ENCODE results near the gene SMIM9. TPM values are rescaled to one million over a fixed set of nuclear protein-coding genes. Genes with fewer than 3 reads are reported as not detected.

Gene SMIM9
- total RNA-seq, 4 donors from 2014 or later = not detected

DNA sequence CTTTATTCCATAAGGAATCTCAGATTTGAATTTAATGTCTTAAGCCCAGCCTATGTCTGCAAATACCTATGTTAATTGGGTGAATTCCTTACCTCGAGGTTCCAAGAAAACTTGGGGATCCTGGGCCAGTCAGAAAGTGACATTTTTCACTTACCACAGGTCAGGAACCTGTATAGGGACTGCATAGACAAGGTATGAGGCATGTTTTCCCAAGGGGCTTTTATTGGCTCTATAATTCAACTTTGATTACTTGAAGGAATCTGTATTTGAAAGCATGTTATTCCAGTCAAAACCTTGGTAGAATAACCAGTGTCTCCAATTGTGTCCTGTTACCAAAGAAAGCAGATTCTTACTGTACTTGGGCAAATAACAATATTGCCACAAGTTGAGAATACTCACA lies 20.7 kb downstream of the SMIM9 start:
- H3K4me3 ChIP-seq = no peak overlapping the region
- no peaks in the 10 kb centered on the region for H3K27me3 ChIP-seq
- TF ChIP-seq POLR2A (IDR thresholded peaks at IDR 0.05) = no peak
- TF ChIP-seq POLR2AphosphoS5 (IDR thresholded peaks at IDR 0.05) = no peak
- no peak for TF ChIP-seq EP300 (IDR thresholded peaks at IDR 0.05)
- TF ChIP-seq, protein P1, sequence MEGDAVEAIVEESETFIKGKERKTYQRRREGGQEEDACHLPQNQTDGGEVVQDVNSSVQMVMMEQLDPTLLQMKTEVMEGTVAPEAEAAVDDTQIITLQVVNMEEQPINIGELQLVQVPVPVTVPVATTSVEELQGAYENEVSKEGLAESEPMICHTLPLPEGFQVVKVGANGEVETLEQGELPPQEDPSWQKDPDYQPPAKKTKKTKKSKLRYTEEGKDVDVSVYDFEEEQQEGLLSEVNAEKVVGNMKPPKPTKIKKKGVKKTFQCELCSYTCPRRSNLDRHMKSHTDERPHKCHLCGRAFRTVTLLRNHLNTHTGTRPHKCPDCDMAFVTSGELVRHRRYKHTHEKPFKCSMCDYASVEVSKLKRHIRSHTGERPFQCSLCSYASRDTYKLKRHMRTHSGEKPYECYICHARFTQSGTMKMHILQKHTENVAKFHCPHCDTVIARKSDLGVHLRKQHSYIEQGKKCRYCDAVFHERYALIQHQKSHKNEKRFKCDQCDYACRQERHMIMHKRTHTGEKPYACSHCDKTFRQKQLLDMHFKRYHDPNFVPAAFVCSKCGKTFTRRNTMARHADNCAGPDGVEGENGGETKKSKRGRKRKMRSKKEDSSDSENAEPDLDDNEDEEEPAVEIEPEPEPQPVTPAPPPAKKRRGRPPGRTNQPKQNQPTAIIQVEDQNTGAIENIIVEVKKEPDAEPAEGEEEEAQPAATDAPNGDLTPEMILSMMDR (IDR thresholded peaks at IDR 0.05) = no peak
- no peaks in the 10 kb centered on the region for H3K9me3 ChIP-seq
- 0% methylated on average over 1 of the region's 1 CpG; no CpG with 5 or more reads in 1 of the 2 donors for WGBS, 2 donors (ENCODE audit: low coverage in 1 of 2)
- no peaks in the 10 kb centered on the region for H3K36me3 ChIP-seq
- H3K4me1 ChIP-seq = no peaks in the 10 kb centered on the region
- ATAC-seq = no peak
- no peak overlapping the region for H3K27ac ChIP-seq

DNA sequence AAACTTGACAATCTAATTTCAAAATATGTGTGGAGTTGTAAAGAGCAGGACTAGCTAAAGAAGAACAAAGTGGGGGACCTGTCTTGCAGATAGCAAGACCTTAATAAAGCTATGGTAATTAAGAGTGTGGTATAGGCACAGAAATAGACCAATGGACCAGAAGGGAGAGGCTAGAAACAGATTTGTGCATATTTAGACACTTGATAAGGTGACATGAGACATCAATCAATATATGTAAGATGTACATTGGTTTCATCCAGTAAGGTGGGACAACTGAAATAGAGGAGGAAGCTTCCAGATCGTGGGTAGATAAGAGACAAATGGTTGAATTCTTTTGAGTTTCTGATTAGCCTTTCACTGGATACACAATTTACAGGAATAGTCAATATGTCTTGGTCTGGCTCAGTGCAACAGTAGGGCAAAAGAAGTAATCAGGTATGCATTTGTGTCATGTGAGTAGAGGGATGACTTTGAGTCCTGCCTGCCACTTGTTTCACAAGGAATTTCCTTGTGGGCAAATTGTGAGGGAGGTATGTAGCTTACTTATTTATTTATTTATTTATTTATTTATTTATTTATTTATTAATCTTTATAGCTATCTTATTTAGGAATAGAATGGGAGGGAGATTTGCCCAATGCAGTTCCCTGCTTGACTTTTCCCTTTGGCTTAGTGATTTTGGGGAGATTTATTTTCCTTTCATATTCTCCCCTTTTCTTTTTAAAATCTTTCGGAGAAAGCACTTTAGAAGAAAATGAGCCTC lies 21.9 kb downstream of the SMIM9 start:
- Histone ChIP-seq H3K9me3 (no peaks in the 10 kb centered on the region), H3K36me3 (no peaks in the 10 kb centered on the region), H3K4me3 (no peak overlapping the region), H3K27ac (no peak overlapping the region), H3K4me1 (no peaks in the 10 kb centered on the region), H3K27me3 (no peaks in the 10 kb centered on the region)
- no peak for TF ChIP-seq POLR2AphosphoS5 (IDR thresholded peaks at IDR 0.05)
- no peak for TF ChIP-seq EP300 (IDR thresholded peaks at IDR 0.05)
- TF ChIP-seq, protein P1 (IDR thresholded peaks at IDR 0.05) = no peak
- TF ChIP-seq POLR2A (IDR thresholded peaks at IDR 0.05) = no peak
- ATAC-seq = no peak
- WGBS, 2 donors (ENCODE audit: low coverage in 1 of 2) = 55 to 71% methylated on average over 2 of the region's 2 CpGs

DNA sequence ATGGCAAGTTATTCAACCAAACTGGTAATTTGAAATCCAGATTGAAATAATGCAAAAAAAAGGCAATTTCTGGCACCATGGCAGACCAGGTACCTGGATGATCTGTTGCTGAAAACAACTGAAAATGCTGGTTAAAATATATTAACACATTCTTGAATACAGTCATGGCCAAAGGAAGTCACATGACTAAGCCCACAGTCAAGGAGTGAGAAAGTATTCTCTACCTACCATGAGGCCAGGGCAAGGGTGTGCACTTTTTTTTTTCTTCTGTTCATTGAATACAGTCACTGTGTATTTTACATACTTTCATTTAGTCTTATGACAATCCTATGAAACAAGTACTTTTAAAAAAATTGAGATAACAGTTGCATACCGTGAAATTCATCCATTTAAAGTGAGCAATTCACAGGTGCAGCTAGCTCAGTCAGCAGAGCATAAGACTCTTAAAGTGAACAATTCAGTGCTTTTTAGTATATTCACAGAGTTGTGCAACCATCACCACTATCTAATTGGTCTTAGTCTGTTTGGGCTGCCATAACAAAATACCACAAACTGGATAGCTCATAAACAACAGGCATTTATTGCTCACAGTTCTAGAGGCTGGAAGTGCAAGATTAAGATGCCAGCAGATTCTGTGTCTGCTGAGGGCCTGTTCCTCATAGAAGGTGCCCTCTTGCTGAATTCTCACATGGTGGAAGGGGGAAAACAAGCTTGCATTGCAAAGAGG lies 24.4 kb downstream of the SMIM9 start:
- TF ChIP-seq EP300 (IDR thresholded peaks at IDR 0.05) (no peak), POLR2AphosphoS5 (IDR thresholded peaks at IDR 0.05) (no peak), POLR2A (IDR thresholded peaks at IDR 0.05) (no peak)
- TF ChIP-seq, protein P1 (IDR thresholded peaks at IDR 0.05) = no peak
- Histone ChIP-seq H3K27ac (no peak overlapping the region), H3K4me1 (no peaks in the 10 kb centered on the region), H3K27me3 (no peaks in the 10 kb centered on the region), H3K9me3 (no peaks in the 10 kb centered on the region), H3K4me3 (no peak overlapping the region), H3K36me3 (no peaks in the 10 kb centered on the region)
- ATAC-seq = no peak
- WGBS, 2 donors (ENCODE audit: low coverage in 1 of 2) = 88 to 91% methylated on average over 1 of the region's 1 CpG

DNA sequence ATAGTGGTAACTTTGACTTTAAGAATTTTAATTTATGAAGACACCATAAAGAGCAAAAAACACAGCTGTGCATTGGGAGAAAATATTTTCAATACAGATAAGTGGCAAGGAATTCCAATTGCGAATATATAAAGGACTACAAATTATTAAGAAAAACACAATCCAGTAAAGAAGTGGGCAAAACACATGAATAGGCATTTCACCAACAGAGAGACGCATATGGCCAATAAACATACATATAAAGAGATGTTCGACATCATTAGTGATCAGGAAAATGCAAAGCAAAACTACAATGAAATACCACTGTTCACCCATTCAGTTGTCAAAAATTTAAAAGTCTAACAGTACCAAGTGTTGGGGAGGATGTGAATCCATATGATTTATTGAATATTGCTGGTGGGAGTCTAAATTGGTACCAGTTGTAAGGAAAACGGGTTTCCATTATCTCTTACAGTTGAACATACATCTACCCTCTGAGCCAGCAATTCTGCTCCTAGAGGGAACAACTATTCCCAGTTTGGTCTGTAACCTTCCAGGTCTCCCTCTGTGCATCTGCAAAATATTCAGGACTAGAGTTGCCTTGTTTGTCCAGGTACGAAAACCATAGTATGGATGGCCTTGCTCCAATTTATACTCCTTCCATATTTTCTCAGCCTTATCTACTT lies 27.5 kb downstream of the SMIM9 start:
- Histone ChIP-seq H3K36me3 (no peaks in the 10 kb centered on the region), H3K27me3 (no peaks in the 10 kb centered on the region), H3K27ac (no peak overlapping the region), H3K9me3 (no peaks in the 10 kb centered on the region), H3K4me3 (no peak overlapping the region), H3K4me1 (peaks cover 0 to 9% (median 0%) of the 10 kb centered on the region in 3 donors)
- ATAC-seq = no peak
- TF ChIP-seq EP300 (IDR thresholded peaks at IDR 0.05) (no peak), POLR2AphosphoS5 (IDR thresholded peaks at IDR 0.05) (no peak), POLR2A (IDR thresholded peaks at IDR 0.05) (no peak)
- TF ChIP-seq, protein P1 (IDR thresholded peaks at IDR 0.05) = no peak
- WGBS, 2 donors (ENCODE audit: low coverage in 1 of 2) = 72 to 100% methylated on average over 3 to 4 of the region's 5 CpGs
